Mucosa of descending colon (tissue), 3 donors: ENCODE data around the gene DGLUCY. TPM values are rescaled to one million over a fixed set of nuclear protein-coding genes. Genes with fewer than 3 reads are reported as not detected.
A peak's percentile ranks its signal among the peaks of the same experiment; 100 is the strongest.

Experiments used
- ATAC-seq: fragments of 200-7000 bp; cut with Tn5 transposase; one replicate; pipeline ENCODE4 v1.9.1; 2020; ENCODE audit warnings: mild to moderate bottlenecking, moderate library complexity
- DNase-seq, 3 donors: peaks; one replicate each; pipeline ENCODE4 v3.0.0-alpha.2; 2020
- H3K36me3 ChIP-seq: fragments of 200-600 bp; one replicate; pipeline ENCODE4 v1.8.0; 2021; ENCODE audit warnings: low read depth, mild to moderate bottlenecking
- H3K4me1 ChIP-seq: fragments of 200-600 bp; one replicate; pipeline ENCODE4 v1.8.0; 2021; ENCODE audit warnings: low read depth, mild to moderate bottlenecking
- H3K4me3 ChIP-seq: fragments of 200-600 bp; one replicate; pipeline ENCODE4 v1.8.0; 2021; ENCODE audit warnings: mild to moderate bottlenecking
- H3K9me3 ChIP-seq: fragments of 200-600 bp; one replicate; pipeline ENCODE4 v1.8.0; 2021; ENCODE audit warnings: mild to moderate bottlenecking
- CTCF ChIP-seq: fragments of 200-600 bp; IDR thresholded peaks from one replicate; pipeline ENCODE4 v1.8.0; 2022; ENCODE audit warnings: antibody characterized with exemption, mild to moderate bottlenecking
- intact Hi-C, 2 donors: fragments of 100-400 bp; cut with DNase I in 1 of 2; cut with micrococcal nuclease in 1 of 2; formaldehyde crosslinking; loops; one replicate each; pipeline versions ENCODE4 v1.11.0 to v1.11.1; 2022; cut with DNase I, micrococcal nuclease
- total RNA-seq, 3 donors: library from RNA; stranded (reverse); fragmentation: NEBNext Ultra II Directional in 2 of 3; extraction: Animal tissue kit (Norgen Biotek cat#: 25700) in 2 of 3; gene quantifications; one replicate each; pipeline versions ENCODE4 v1.2.1 to v1.2.4, GENCODE V29; 2021 to 2023
- donor health status: DM: no; HTN: no; CAD: no; lungs with moderate emphysema.
- donor health status: DM: no; HTN: no; CAD: no.
- donor health status: DM: no; HTN: yes; CAD: no.

The DGLUCY gene
- total RNA-seq, 3 donors from 2014 or later, result 94.0 to 149 (median 114) TPM

- Histone ChIP-seq H3K4me1 (peaks cover 19% of the 10 kb centered on the region), H3K9me3 (no peaks in the 10 kb centered on the region), H3K36me3 (peaks cover 3% of the 10 kb centered on the region), H3K4me3 (no peak overlapping the region)
- no peak for TF ChIP-seq CTCF
- intact Hi-C loops, result no loop called here
- DNase-seq (no peak), ATAC-seq (no peak)
These were observed 15.4 kb downstream of the DGLUCY start for GRCh38 chr14:91129261-91129660.

- ATAC-seq, result no peak
- H3K36me3 ChIP-seq, result peaks cover 3% of the 10 kb centered on the region
These were observed 21.2 kb downstream of the DGLUCY start for GRCh38 chr14:91135039-91135438.

GRCh38 chr14:91138511-91139359 lies 24.9 kb downstream of the DGLUCY start:
- DNase-seq (peak in 1 of 3 donors; percentile 55), ATAC-seq (peak; percentile 63)
- no peak for TF ChIP-seq CTCF
- Histone ChIP-seq H3K9me3 (no peaks in the 10 kb centered on the region), H3K4me1 (no peaks in the 10 kb centered on the region), H3K36me3 (no peaks in the 10 kb centered on the region), H3K4me3 (no peak overlapping the region)
- intact Hi-C loops, result no loop called here

More at GRCh38 chr14:91135039-91135438, 21.2 kb downstream of the DGLUCY start:
- no peak overlapping the region for H3K4me3 ChIP-seq
- H3K9me3 ChIP-seq, result no peaks in the 10 kb centered on the region
- no peak for DNase-seq
- TF ChIP-seq CTCF, result no peak
- no peaks in the 10 kb centered on the region for H3K4me1 ChIP-seq
- intact Hi-C loops, result no loop called here

- Histone ChIP-seq H3K9me3 (no peaks in the 10 kb centered on the region), H3K36me3 (no peaks in the 10 kb centered on the region), H3K4me3 (no peak overlapping the region), H3K4me1 (no peaks in the 10 kb centered on the region)
- intact Hi-C loops, result no loop called here
- ATAC-seq (peak; percentile 43), DNase-seq (no peak)
- no peak for TF ChIP-seq CTCF
These were observed 25.9 kb downstream of the DGLUCY start for GRCh38 chr14:91139776-91140175.

GRCh38 chr14:91140672-91141071 lies 26.8 kb downstream of the DGLUCY start:
- DNase-seq, result peak in 1 of 3 donors; percentile 74

More at GRCh38 chr14:91140672-91141071, 26.8 kb downstream of the DGLUCY start:
- intact Hi-C loops, result no loop called here
- TF ChIP-seq CTCF, result no peak
- Histone ChIP-seq H3K9me3 (no peaks in the 10 kb centered on the region), H3K4me3 (no peak overlapping the region), H3K36me3 (no peaks in the 10 kb centered on the region), H3K4me1 (no peaks in the 10 kb centered on the region)
- ATAC-seq, result peak; percentile 77
